Hepatocyte (in vitro differentiated cells): Measurements from ENCODE around the gene GRIK1. TPM values are rescaled to one million over a fixed set of nuclear protein-coding genes. Genes with fewer than 3 reads are reported as not detected.

Experiments
- DNase-seq: peaks from one replicate; pipeline ENCODE4 v3.0.0-alpha.2; 2016; ENCODE audit warnings: low spot score
- H2AFZ ChIP-seq: fragments of 200-600 bp; sonication (generic); 2 replicates; pipeline ENCODE4 v1.6.0; 2016; ENCODE audit warnings: antibody characterized with exemption, mild to moderate bottlenecking
- H3K27ac ChIP-seq: fragments of 200-600 bp; sonication (generic); 2 replicates; pipeline ENCODE4 v1.5.1; 2016; ENCODE audit warnings: mild to moderate bottlenecking
- H3K27me3 ChIP-seq: fragments of 200-600 bp; sonication (generic); 2 replicates; pipeline ENCODE4 v1.6.1; 2016
- H3K36me3 ChIP-seq: fragments of 200-600 bp; sonication (generic); replicated peaks from 2 replicates; pipeline ENCODE4 v1.5.1; 2016; ENCODE audit warnings: low read depth; ENCODE audit not compliant: insufficient read depth
- H3K4me1 ChIP-seq: fragments of 200-600 bp; sonication (generic); 2 replicates; pipeline ENCODE4 v1.5.1; 2016; ENCODE audit warnings: mild to moderate bottlenecking, moderate library complexity; ENCODE audit not compliant: insufficient read depth
- H3K4me2 ChIP-seq: fragments of 200-600 bp; sonication (generic); 2 replicates; pipeline ENCODE4 v1.6.0; 2016
- H3K4me3 ChIP-seq: fragments of 200-600 bp; sonication (generic); 2 replicates; pipeline ENCODE4 v1.5.1; 2016; ENCODE audit warnings: mild to moderate bottlenecking
- H3K79me2 ChIP-seq: fragments of 200-600 bp; sonication (generic); 2 replicates; pipeline ENCODE4 v1.6.0; 2017; ENCODE audit warnings: mild to moderate bottlenecking
- H3K9me2 ChIP-seq: fragments of 200-600 bp; sonication (generic); replicated peaks from 2 replicates; pipeline ENCODE4 v1.6.0; 2017; ENCODE audit warnings: mild to moderate bottlenecking; ENCODE audit not compliant: insufficient read depth
- H3K9me3 ChIP-seq: fragments of 200-600 bp; sonication (generic); 2 replicates; pipeline ENCODE4 v1.5.1; 2016; ENCODE audit warnings: low read depth, mild to moderate bottlenecking
- H4K20me1 ChIP-seq: fragments of 200-600 bp; sonication (generic); 2 replicates; pipeline ENCODE4 v1.6.0; 2016; ENCODE audit warnings: mild to moderate bottlenecking; ENCODE audit not compliant: insufficient read depth, poor library complexity, severe bottlenecking
- CTCF ChIP-seq: fragments of 200-600 bp; sonication (generic); IDR thresholded peaks from 2 replicates; pipeline ENCODE4 v1.5.1; 2016; ENCODE audit warnings: antibody characterized with exemption, mild to moderate bottlenecking; ENCODE audit not compliant: poor library complexity
- EZH2 ChIP-seq: fragments of 200-600 bp; sonication (generic); IDR thresholded peaks from 2 replicates; pipeline ENCODE4 v1.6.1; 2016; ENCODE audit warnings: antibody characterized with exemption, mild to moderate bottlenecking, borderline replicate concordance
- EZH2phosphoT487 ChIP-seq: fragments of 200-600 bp; sonication (generic); IDR thresholded peaks from one replicate; pipeline ENCODE4 v1.6.1; 2018; ENCODE audit warnings: antibody characterized with exemption, mild to moderate bottlenecking, low read depth, moderate library complexity; ENCODE audit not compliant: unreplicated experiment, severe bottlenecking
- WGBS: methylation state at CpG from one replicate; pipeline ENCODE4 v1.1.6; 2016; ENCODE audit warnings: low lambda C conversion rate; ENCODE audit errors: missing lambda C conversion rate; 5-methylcytosine and 5-hydroxymethylcytosine counted together
- polyA plus RNA-seq: library from polyadenylated mRNA; unstranded; fragments of >200 nt; fragmentation: Nextera tagmentation; extraction: Ambion mirVana; gene quantifications from 2 replicates; pipeline ENCODE4 v1.2.1, GENCODE V29; 2016
- total RNA-seq: library from RNA; depleted of rRNA; stranded (reverse); fragments of >200 nt; gene quantifications from 2 replicates; pipeline ENCODE4 v1.2.3, GENCODE V29; 2014

The GRIK1 gene
- total and polyA plus RNA-seq, 2 experiments from 2014 or later, result 0.77 to 2.3 TPM

- no peaks in the 10 kb centered on the region for H3K36me3 ChIP-seq
- H3K27ac ChIP-seq, result no peak overlapping the region
- no peak for TF ChIP-seq EZH2
- no peak for DNase-seq
- H2AFZ ChIP-seq, result no peak overlapping the region
- no peaks in the 10 kb centered on the region for H3K27me3 ChIP-seq
- no peaks in the 10 kb centered on the region for H3K9me2 ChIP-seq
- H4K20me1 ChIP-seq, result no peaks in the 10 kb centered on the region
- H3K4me2 ChIP-seq, result no peak overlapping the region
- H3K4me1 ChIP-seq, result no peaks in the 10 kb centered on the region
- H3K9me3 ChIP-seq, result no peaks in the 10 kb centered on the region
- H3K79me2 ChIP-seq, result no peaks in the 10 kb centered on the region
- no peak overlapping the region for H3K4me3 ChIP-seq
- WGBS, result 78% methylated on average over 3 of the region's 3 CpGs
Measured at GRCh38 chr21:29875036-29875716, 64.6 kb downstream of the GRIK1 start.

GRCh38 chr21:29873908-29874307 is 65.9 kb downstream of the GRIK1 start:
- H3K27me3 ChIP-seq, result no peaks in the 10 kb centered on the region
- WGBS, result 93% methylated on average over 12 of the region's 12 CpGs
- TF ChIP-seq EZH2phosphoT487 (no peak), EZH2 (no peak), CTCF (no peak)
- H3K4me1 ChIP-seq, result no peaks in the 10 kb centered on the region
- no peak overlapping the region for H3K4me2 ChIP-seq
- H4K20me1 ChIP-seq, result no peaks in the 10 kb centered on the region
- H3K4me3 ChIP-seq, result no peak overlapping the region
- no peaks in the 10 kb centered on the region for H3K9me2 ChIP-seq
- no peaks in the 10 kb centered on the region for H3K36me3 ChIP-seq
- H2AFZ ChIP-seq, result no peak overlapping the region
- H3K79me2 ChIP-seq, result no peaks in the 10 kb centered on the region
- no peak overlapping the region for H3K27ac ChIP-seq
- no peak for DNase-seq
- no peaks in the 10 kb centered on the region for H3K9me3 ChIP-seq

GRCh38 chr21:29870814-29871213 is 69.0 kb downstream of the GRIK1 start:
- no peak for DNase-seq
- H3K27me3 ChIP-seq, result no peaks in the 10 kb centered on the region
- no peaks in the 10 kb centered on the region for H4K20me1 ChIP-seq
- 55% methylated on average over 6 of the region's 6 CpGs for WGBS
- TF ChIP-seq EZH2 (no peak), EZH2phosphoT487 (no peak), CTCF (no peak)
- no peaks in the 10 kb centered on the region for H3K9me3 ChIP-seq
- H3K4me3 ChIP-seq, result no peak overlapping the region
- no peak overlapping the region for H2AFZ ChIP-seq
- H3K4me2 ChIP-seq, result no peak overlapping the region
- no peaks in the 10 kb centered on the region for H3K36me3 ChIP-seq
- H3K79me2 ChIP-seq, result no peaks in the 10 kb centered on the region
- H3K9me2 ChIP-seq, result no peaks in the 10 kb centered on the region
- H3K4me1 ChIP-seq, result no peaks in the 10 kb centered on the region
- H3K27ac ChIP-seq, result no peak overlapping the region

- H3K9me3 ChIP-seq, result no peaks in the 10 kb centered on the region
- no peak overlapping the region for H2AFZ ChIP-seq
- H3K4me2 ChIP-seq, result no peak overlapping the region
- H3K27ac ChIP-seq, result no peak overlapping the region
- 90% methylated on average over 1 of the region's 1 CpG for WGBS
- H3K27me3 ChIP-seq, result no peaks in the 10 kb centered on the region
- no peak overlapping the region for H3K4me3 ChIP-seq
- no peaks in the 10 kb centered on the region for H3K36me3 ChIP-seq
- H3K79me2 ChIP-seq, result no peaks in the 10 kb centered on the region
- H4K20me1 ChIP-seq, result no peaks in the 10 kb centered on the region
- DNase-seq, result no peak
- H3K9me2 ChIP-seq, result no peaks in the 10 kb centered on the region
- H3K4me1 ChIP-seq, result no peaks in the 10 kb centered on the region
- no peak for TF ChIP-seq EZH2
- TF ChIP-seq CTCF, result no peak
- no peak for TF ChIP-seq EZH2phosphoT487
Measured at GRCh38 chr21:29867796-29868195, 72.0 kb downstream of the GRIK1 start.
